Activated CD8-positive, alpha-beta memory T cell treated with anti-CD3 and anti-CD28 coated beads, Interleukin-2, amount 50 U/mL, for 24 hours (primary cell): ENCODE measurements around the gene ANKRD24.
"Not testable (repeated sequence)": the region's sequence is repeated elsewhere in the genome, so short reads cannot be mapped to it uniquely, and the experiment has no call there.

Experiments used
- DNase-seq: peaks from one replicate; pipeline ENCODE4 v3.0.0-alpha.2; 2020; ENCODE audit errors: extremely low read depth

The ANKRD24 gene

DNA sequence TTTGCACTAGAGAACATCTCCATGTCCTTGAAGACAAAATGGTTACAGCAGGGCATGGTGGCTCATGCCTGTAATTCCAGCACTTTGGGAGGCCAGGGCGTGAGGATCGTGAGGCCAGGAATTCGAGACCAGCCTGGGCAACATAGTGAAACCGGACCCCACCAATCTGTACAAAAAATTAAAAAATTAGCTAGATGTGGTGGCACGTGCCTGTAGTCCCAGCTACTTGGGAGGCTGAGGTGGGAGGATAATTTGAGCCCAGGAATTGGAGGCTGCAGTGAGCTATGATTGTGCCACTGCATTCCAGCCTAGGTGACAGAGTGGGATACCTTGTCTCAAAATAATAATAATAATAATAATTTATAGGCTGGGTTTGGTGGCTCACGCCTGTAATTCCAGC is 47.7 kb downstream of the ANKRD24 start:
- DNase-seq = not testable (repeated sequence)

- not testable (repeated sequence) for DNase-seq
These were observed 49.0 kb downstream of the ANKRD24 start for GRCh38 chr19:4231521-4231920.

- DNase-seq = not testable (repeated sequence)
These were observed 49.6 kb downstream of the ANKRD24 start for GRCh38 chr19:4232139-4232538.

GRCh38 chr19:4232614-4233281 is 50.3 kb downstream of the ANKRD24 start:
- DNase-seq = no peak

DNA sequence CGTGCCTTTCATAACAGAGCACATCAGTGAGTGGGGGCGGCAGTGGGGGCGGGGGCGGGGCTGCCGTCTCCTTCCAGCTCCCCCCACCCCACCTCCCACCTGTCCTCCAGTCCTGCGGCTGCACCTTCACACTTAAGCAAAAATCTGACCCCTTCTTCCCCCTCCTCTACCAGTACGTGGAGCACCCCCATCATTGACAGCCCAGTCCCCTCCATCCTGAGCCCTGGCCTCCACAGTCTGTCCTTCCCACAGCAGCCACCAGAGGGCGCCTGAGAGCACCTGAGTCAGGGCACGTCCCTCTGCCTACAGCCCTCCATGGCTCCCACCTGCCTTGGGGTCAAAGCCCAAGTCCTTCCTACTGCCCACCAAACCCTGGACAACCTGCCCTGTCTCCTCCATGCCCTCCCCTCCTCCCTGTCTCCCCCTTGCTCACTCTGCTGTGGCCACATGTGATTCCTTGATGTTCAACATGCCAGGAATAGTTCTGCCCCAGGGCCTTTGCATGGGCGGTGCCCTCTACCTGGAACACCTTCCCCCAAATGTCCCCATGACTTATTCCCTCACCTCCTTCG is 50.9 kb downstream of the ANKRD24 start:
- peak; percentile 24 for DNase-seq

DNA sequence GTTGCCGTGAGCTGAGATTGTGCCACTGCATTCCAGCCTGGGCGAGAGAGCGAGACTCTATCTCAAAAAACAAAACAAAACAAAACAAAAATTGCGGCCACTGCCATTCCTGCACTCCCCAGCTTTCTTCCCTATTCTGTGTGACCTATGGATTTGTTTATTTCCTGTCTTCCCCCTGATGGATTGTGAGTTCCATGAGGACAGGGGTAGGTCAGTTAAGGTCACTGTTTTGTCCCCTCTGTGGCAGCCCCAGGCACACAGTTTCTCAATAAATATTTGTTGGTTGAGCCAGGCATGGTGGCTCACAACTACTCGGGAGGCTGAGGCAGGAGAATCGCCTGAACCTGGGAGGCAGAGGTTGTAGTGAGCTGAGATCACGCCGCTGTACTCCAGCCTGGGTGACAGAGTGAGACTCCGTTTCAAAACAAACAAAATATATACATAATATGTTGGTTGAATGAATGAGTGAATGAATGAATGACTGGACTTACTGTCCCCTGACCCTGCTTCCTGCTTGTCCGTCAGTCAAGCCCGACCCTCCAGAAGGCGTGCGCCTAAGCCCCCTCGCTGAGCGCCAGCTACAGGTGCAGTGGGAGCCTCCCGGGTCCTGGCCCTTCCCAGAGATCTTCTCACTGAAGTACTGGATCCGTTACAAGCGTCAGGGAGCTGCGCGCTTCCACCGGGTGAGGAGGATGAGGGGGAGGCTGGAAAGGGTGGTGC is 51.8 kb downstream of the ANKRD24 start:
- no peak for DNase-seq

DNA sequence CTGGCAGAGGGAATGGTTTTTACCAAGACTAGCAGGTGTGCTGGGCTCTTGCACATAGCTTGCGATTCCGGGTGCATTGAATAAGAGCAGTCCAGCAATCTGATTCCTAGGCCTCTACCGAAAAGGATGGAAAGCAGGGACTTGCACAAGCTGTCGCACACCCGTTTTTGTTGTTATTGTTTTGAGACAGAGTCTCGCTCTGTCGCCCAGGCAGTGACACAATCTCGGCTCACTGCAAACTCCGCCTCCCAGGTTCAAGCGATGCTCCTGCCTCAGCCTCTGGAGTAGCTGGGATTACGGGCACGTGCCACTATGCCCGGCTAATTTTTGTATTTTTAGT is 52.3 kb downstream of the ANKRD24 start:
- DNase-seq = no peak

- not testable (repeated sequence) for DNase-seq
These were observed 55.0 kb downstream of the ANKRD24 start for GRCh38 chr19:4237510-4237909.

GRCh38 chr19:4238831-4239230 is 56.3 kb downstream of the ANKRD24 start:
- no peak for DNase-seq

GRCh38 chr19:4241824-4242430 is 59.4 kb downstream of the ANKRD24 start:
- no peak for DNase-seq

GRCh38 chr19:4245938-4246337 is 63.4 kb downstream of the ANKRD24 start:
- DNase-seq = not testable (repeated sequence)

DNA sequence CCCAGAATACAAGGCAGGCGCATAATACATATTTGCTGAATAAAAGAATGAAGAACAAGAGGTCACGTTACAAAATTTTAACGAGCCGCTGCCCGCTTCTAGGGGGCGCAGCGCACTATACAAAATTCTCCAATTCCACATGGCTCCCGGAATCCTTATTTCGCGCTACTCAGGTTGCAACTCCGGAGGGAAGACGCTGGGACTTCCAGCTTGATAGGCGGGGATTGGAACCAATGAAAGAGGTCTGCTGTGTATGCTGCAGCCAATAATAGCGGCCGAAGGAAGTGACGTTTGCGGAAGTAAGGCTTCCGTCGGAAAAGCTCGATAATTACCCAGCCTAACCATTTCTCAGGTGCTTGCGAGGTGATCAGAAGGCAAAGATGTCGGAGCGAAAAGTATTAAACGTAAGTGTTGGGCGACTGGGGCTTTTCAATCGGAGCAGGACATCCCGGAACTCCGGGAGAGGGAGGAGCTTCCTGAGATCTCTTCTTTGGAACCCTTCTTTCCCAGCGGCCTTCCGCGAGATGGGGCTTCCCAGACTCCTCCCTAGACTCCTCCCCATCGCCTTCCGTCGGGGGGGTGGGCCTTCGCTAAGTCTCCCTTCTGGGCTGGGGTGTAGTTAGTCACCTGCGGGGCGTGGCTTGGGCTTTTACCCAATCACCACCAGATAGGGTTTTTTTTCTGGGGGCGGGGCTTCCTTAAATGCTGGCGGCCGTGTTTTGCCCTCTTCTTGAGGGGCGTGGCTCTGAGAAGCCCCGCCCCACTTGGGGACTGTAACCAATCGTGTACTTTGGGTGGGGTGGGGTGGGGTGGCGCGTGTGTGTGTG is 64.5 kb downstream of the ANKRD24 start, which contains the start of gene YJU2:
YJU2 (plus strand) TSS at position 314 of the 827 bp plus-strand sequence; CDS start at position 381, 67 bp downstream.
- peak; percentile 98 for DNase-seq

- DNase-seq = no peak
These were observed 74.1 kb downstream of the ANKRD24 start for GRCh38 chr19:4256563-4256962.

DNA sequence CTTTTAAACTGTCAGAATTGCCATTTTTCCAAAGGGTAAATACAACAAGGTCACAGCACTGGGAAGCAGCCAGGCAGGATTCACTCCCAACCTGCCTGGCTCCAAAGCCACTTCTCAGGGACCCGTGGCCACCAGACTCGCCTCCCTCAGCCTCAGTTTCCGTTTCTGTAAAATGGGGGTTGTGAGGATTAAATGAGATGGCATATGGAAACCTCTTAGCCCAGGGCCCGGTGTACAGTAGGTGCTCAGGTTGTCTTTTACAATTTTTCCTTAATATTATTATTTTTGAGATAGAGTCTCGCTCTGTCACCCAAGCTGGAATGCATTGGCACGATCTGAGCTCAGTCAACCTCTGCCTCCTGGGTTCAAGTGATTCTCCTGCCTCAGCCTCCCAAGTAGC is 74.5 kb downstream of the ANKRD24 start:
- no peak for DNase-seq

DNA sequence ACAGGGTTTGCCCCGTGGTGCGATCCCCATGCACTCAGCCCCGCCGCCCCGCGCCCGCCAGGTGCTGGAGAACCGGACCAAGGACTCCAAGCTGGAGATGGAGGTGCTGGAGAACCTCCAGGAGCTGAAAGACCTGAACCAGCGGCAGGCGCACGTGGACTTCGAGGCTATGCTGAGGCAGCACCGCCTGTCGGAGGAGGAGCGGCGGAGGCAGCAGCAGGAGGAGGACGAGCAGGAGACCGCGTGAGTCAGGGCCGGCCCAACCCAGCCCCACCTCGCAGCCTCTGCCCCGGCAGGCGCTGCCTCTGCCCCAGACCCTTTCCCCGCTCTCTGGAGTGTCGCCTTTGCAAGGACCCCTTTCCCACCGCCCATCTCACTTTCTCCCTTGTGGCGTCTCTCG is 75.7 kb downstream of the ANKRD24 start:
- no peak for DNase-seq

DNA sequence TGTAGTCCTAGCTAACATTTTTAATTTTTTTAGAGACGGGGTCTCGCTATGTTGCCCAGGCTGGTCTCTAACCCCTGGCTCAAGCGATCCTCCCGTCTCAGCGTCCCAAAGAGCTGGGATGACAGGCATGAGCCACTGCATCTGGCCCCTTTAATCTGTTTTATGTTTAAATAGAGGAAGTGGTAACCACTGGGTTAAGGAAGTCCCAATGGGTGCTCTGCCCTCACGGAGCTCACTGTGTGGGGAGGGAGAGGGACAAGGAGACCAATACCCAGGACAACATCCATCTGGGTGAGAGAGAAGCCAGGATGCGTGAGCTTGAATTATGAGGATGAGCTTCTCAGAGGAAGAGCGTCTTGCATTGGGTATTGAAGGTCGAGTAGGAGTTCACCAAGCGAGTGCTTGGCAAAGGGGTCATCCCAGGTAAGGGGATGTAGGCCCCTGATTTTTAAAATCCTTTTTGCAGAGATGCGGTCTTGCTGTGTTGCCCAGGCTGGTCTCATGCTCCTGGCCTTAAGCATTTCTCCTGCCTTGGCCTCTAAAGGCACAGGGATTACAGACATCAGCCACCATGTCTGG is 78.2 kb downstream of the ANKRD24 start:
- DNase-seq = no peak

DNA sequence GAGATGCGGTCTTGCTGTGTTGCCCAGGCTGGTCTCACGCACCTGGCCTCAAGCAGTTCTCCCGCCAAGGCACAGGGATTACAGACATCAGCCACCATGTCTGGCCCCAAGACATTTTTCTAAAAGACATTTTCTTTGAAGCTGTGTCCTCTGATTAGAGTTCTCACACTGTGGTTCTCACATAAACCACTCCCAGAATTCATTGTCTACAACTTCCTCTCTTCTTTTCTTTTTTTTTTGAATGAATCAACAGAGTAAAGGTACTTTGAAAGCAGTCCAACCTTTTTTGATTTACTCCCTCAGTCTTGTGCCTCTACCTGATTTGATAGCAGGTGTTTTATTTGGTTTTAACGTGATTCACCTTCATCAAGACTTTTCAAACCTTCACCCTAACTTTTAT is 82.3 kb downstream of the ANKRD24 start:
- no peak for DNase-seq

GRCh38 chr19:4266253-4267000 is 83.9 kb downstream of the ANKRD24 start:
- DNase-seq = no peak

GRCh38 chr19:4267101-4267900 is 84.8 kb downstream of the ANKRD24 start:
- peak; percentile 14 for DNase-seq
